Choroid plexus epithelial cell (primary cell): Measurements from ENCODE around the gene CCDC107.
A peak's percentile ranks its signal among the peaks of the same experiment; 100 is the strongest.
"Not testable (repeated sequence)": the region's sequence is repeated elsewhere in the genome, so short reads cannot be mapped to it uniquely, and the experiment has no call there.

ENCODE experiments used
- DNase-seq: peaks from one replicate; pipeline ENCODE4 v3.0.0-alpha.2; 2010; ENCODE audit warnings: low read depth
- H3K4me3 ChIP-seq: 2 replicates; pipeline ENCODE4 v1.5.1; 2011; ENCODE audit warnings: low read depth, mild to moderate bottlenecking, control low read depth, low read length, moderate library complexity
- CTCF ChIP-seq: conservative IDR thresholded peaks from 2 replicates; pipeline ENCODE4 v1.5.1; 2011; ENCODE audit warnings: low read depth, mild to moderate bottlenecking, control low read depth, inconsistent platforms, low read length, moderate library complexity

The CCDC107 gene

GRCh38 chr9:35658137-35658967 lies at the start of gene CCDC107:
Gene CCDC107, plus strand, starts transcription at chr9:35658292. Its CDS starts 88 bp downstream, at chr9:35658380.
- DNase-seq = peak; percentile 85
- H3K4me3 ChIP-seq = peak within 1 kb of the TSS; percentile 98
- TF ChIP-seq CTCF = peak; percentile 62

GRCh38 chr9:35609001-35609819 lies 48.9 kb upstream of the CCDC107 start:
- no peak for DNase-seq

GRCh38 chr9:35609820-35610163 lies 48.3 kb upstream of the CCDC107 start:
- no peak for DNase-seq
- no peak overlapping the region for H3K4me3 ChIP-seq
- no peak for TF ChIP-seq CTCF

More at GRCh38 chr9:35609001-35609819, 48.9 kb upstream of the CCDC107 start:
- no peak overlapping the region for H3K4me3 ChIP-seq
- no peak for TF ChIP-seq CTCF

GRCh38 chr9:35611230-35611797 lies 46.8 kb upstream of the CCDC107 start:
- TF ChIP-seq CTCF = peak; percentile 83
- H3K4me3 ChIP-seq = no peak overlapping the region
- DNase-seq = peak; percentile 65

GRCh38 chr9:35612066-35612465 lies 46.0 kb upstream of the CCDC107 start:
- H3K4me3 ChIP-seq, DNase-seq: not testable (repeated sequence)

GRCh38 chr9:35612843-35613242 lies 45.2 kb upstream of the CCDC107 start:
- TF ChIP-seq CTCF = no peak
- no peak for DNase-seq

GRCh38 chr9:35615981-35616680 lies 42.0 kb upstream of the CCDC107 start:
- no peak for TF ChIP-seq CTCF
- H3K4me3 ChIP-seq = no peak overlapping the region

More at GRCh38 chr9:35612843-35613242, 45.2 kb upstream of the CCDC107 start:
- H3K4me3 ChIP-seq = no peak overlapping the region

More at GRCh38 chr9:35615981-35616680, 42.0 kb upstream of the CCDC107 start:
- DNase-seq = no peak
